WTC11 (cell line): Measurements from ENCODE around the gene PTAR1. TPM values are rescaled to one million over a fixed set of nuclear protein-coding genes. Genes with fewer than 3 reads are reported as not detected.

Experiments
- ATAC-seq: fragments of 200-7000 bp; cut with Tn5 transposase; 2 replicates; pipeline ENCODE4 v1.10.0; 2021; ENCODE audit warnings: mild to moderate bottlenecking, moderate library complexity
- CTCF ChIA-PET: fragments of 300-600 bp; sonication (Branson Sonifier 250); formaldehyde crosslinking; loops from one replicate; lab custom pipeline; 2021; ENCODE audit warnings: antibody characterized with exemption; lab: Charles Lee
- POLR2A ChIA-PET: fragments of 350-600 bp; sonication (Branson Sonifier 250); formaldehyde crosslinking; loops from one replicate; lab custom pipeline; 2021; ENCODE audit warnings: antibody characterized with exemption; lab: Charles Lee
- DNase-seq: peaks from one replicate; pipeline ENCODE4 v3.0.0; 2021; ENCODE audit warnings: low spot score
- H3K27ac Mint-ChIP-seq: 2 replicates; pipeline ENCODE4 v1.8.0; 2021; ENCODE audit warnings: mixed read lengths
- H3K27me3 Mint-ChIP-seq: 2 replicates; pipeline ENCODE4 v1.8.0; 2021; ENCODE audit warnings: low read depth, mild to moderate bottlenecking, moderate library complexity, mixed read lengths
- H3K36me3 Mint-ChIP-seq: 2 replicates; pipeline ENCODE4 v1.8.0; 2021; ENCODE audit warnings: mixed read lengths
- H3K4me1 Mint-ChIP-seq: 2 replicates; pipeline ENCODE4 v1.8.0; 2022; ENCODE audit warnings: mixed read lengths
- H3K4me3 Mint-ChIP-seq: 2 replicates; pipeline ENCODE4 v1.8.0; 2021; ENCODE audit warnings: mild to moderate bottlenecking, moderate library complexity, mixed read lengths
- H3K9me3 Mint-ChIP-seq: 2 replicates; pipeline ENCODE4 v1.8.0; 2021; ENCODE audit warnings: mixed read lengths
- CBFB ChIP-seq: sonication (generic); formaldehyde crosslinking; IDR thresholded peaks from 2 replicates; pipeline ENCODE4 v1.8.1; 2022; ENCODE audit warnings: mild to moderate bottlenecking, low read depth, missing genetic modification reagents
- CREM ChIP-seq: sonication (generic); formaldehyde crosslinking; IDR thresholded peaks from 2 replicates; pipeline ENCODE4 v1.8.1; 2022; ENCODE audit warnings: mild to moderate bottlenecking, missing genetic modification reagents, moderate library complexity
- E2F4 ChIP-seq: sonication (generic); formaldehyde crosslinking; IDR thresholded peaks from 2 replicates; pipeline ENCODE4 v1.8.1; 2022; ENCODE audit warnings: low read depth, mild to moderate bottlenecking, moderate library complexity, missing genetic modification reagents, borderline replicate concordance
- ELF4 ChIP-seq: sonication (generic); formaldehyde crosslinking; IDR thresholded peaks from 2 replicates; pipeline ENCODE4 v1.8.1; 2022; ENCODE audit warnings: low read depth, mild to moderate bottlenecking, moderate library complexity, missing genetic modification reagents
- IRF1 ChIP-seq: sonication (generic); formaldehyde crosslinking; IDR thresholded peaks from 2 replicates; pipeline ENCODE4 v1.8.0; 2023; ENCODE audit warnings: missing genetic modification reagents
- JAZF1 ChIP-seq: fragments of 250-450 bp; sonication (Bioruptor Pico); IDR thresholded peaks from 2 replicates; pipeline ENCODE4 v1.9.0; 2021; ENCODE audit warnings: moderate library complexity, mild to moderate bottlenecking, inconsistent platforms
- KAT7 ChIP-seq: sonication (generic); formaldehyde crosslinking; IDR thresholded peaks from 2 replicates; pipeline ENCODE4 v1.8.1; 2023; ENCODE audit warnings: missing genetic modification reagents, mild to moderate bottlenecking, borderline replicate concordance
- MAX ChIP-seq: sonication (generic); formaldehyde crosslinking; IDR thresholded peaks from 2 replicates; pipeline ENCODE4 v1.8.0; 2022; ENCODE audit warnings: mild to moderate bottlenecking, missing genetic modification reagents
- NFATC4 ChIP-seq: fragments of 250-450 bp; sonication (Bioruptor Pico); IDR thresholded peaks from 2 replicates; pipeline ENCODE4 v1.9.0; 2021; ENCODE audit warnings: mild to moderate bottlenecking
- NR1H2 ChIP-seq: sonication (generic); formaldehyde crosslinking; IDR thresholded peaks from 2 replicates; pipeline ENCODE4 v1.9.0; 2021; ENCODE audit warnings: mild to moderate bottlenecking, moderate library complexity, missing genetic modification reagents
- NR2C2 ChIP-seq: sonication (generic); formaldehyde crosslinking; IDR thresholded peaks from 2 replicates; pipeline ENCODE4 v1.8.0; 2022; ENCODE audit warnings: mild to moderate bottlenecking, missing genetic modification reagents
- NR3C1 ChIP-seq: sonication (generic); formaldehyde crosslinking; conservative IDR thresholded peaks from 2 replicates; pipeline ENCODE4 v1.8.1; 2023; ENCODE audit warnings: low read depth, mild to moderate bottlenecking, missing genetic modification reagents
- PREB ChIP-seq: sonication (generic); formaldehyde crosslinking; IDR thresholded peaks from 2 replicates; pipeline ENCODE4 v1.8.1; 2022; ENCODE audit warnings: mild to moderate bottlenecking, missing genetic modification reagents, moderate library complexity, borderline replicate concordance
- TEAD4 ChIP-seq: sonication (generic); formaldehyde crosslinking; IDR thresholded peaks from 2 replicates; pipeline ENCODE4 v1.8.0; 2022; ENCODE audit warnings: mild to moderate bottlenecking, missing genetic modification reagents
- TP53 ChIP-seq: sonication (generic); formaldehyde crosslinking; IDR thresholded peaks from 2 replicates; pipeline ENCODE4 v1.8.1; 2023; ENCODE audit warnings: mild to moderate bottlenecking, missing genetic modification reagents
- ZBTB21 ChIP-seq: sonication (generic); formaldehyde crosslinking; IDR thresholded peaks from 2 replicates; pipeline ENCODE4 v1.8.1; 2023; ENCODE audit warnings: mild to moderate bottlenecking, missing genetic modification reagents, borderline replicate concordance
- ZNF121 ChIP-seq: sonication (generic); formaldehyde crosslinking; IDR thresholded peaks from 2 replicates; pipeline ENCODE4 v1.8.0; 2023; ENCODE audit warnings: missing genetic modification reagents
- ZNF232 ChIP-seq: sonication (generic); formaldehyde crosslinking; IDR thresholded peaks from 2 replicates; pipeline ENCODE4 v1.8.0; 2022; ENCODE audit warnings: mild to moderate bottlenecking, missing genetic modification reagents
- ZNF317 ChIP-seq: sonication (generic); formaldehyde crosslinking; IDR thresholded peaks from 2 replicates; pipeline ENCODE4 v1.8.1; 2023; ENCODE audit warnings: low read depth, mild to moderate bottlenecking, moderate library complexity, missing genetic modification reagents, borderline replicate concordance
- ZNF396 ChIP-seq: fragments of 250-450 bp; sonication (Bioruptor Pico); IDR thresholded peaks from 2 replicates; pipeline ENCODE4 v1.8.0; 2021; ENCODE audit warnings: mild to moderate bottlenecking, moderate library complexity, borderline replicate concordance
- total RNA-seq: library from RNA; stranded (reverse); gene quantifications from 3 replicates; pipeline ENCODE4 v1.2.3, GENCODE V29; 2021
- TF ChIP-seq, protein P1 (sequence below): sonication (generic); formaldehyde crosslinking; IDR thresholded peaks from 2 replicates; pipeline ENCODE4 v1.8.0; 2022; ENCODE audit warnings: missing genetic modification reagents
- TF ChIP-seq, protein P2 (sequence below): sonication (generic); formaldehyde crosslinking; IDR thresholded peaks from 2 replicates; pipeline ENCODE4 v1.8.0; 2023; ENCODE audit warnings: mild to moderate bottlenecking, missing genetic modification reagents

PTAR1 gene
- total RNA-seq, 1 experiment from 2014 or later, result 90.8 TPM

DNA sequence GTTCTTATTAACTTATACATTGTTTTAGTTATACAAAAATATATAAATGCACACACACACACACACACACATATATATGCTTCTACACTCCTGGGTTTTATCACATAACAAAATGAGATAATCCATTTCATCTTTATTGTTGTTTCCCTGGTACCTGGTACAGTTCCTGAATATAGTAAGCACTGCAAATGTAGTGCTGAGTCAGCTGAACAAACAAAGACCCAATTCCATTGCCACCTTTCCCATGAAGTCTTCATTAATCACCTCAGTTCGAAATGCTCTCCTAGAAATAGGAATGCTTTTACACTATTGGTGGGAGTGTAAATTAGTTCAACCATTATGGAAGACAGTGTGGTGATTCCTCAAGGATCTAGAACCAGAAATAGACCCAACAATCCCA lies 13.4 kb upstream of the PTAR1 start:
- ChIA-PET POLR2A (no interaction called here), CTCF (no interaction called here)
- no peak overlapping the region for H3K4me3 Mint-ChIP-seq

DNA sequence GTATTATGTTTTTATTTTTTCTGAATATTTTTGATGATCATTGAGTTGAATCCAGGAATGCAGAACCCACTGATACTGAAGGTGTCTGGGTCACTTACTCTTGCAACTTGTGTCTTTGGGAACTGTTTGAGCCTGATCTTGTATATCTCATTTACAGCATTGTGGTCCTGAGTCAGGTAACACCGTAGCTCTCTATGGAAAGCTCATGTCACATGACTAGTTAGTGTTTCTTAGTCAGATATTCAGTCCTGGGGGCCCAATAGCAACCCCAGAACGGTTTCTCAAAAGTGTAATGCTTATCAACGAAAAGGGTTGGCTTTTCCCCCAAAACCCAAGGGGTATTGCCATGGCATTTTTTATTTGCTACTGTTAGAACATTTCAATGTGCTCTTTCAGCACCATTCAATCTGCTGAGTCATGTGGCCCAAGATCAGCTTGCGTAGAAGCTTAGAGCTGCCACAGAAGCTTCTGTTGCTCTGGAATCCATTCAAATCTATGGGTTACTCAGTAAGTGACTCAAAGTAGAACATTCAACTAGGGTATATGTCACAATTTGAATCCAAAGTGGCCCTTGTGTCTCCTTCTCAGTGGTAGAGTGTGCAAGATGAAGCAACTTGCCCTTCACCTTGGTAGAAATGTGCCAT lies 12.1 kb upstream of the PTAR1 start:
- ATAC-seq (no peak), DNase-seq (no peak)
- CTCF ChIA-PET, result no interaction called here
- Mint-ChIP-seq H3K9me3 (peaks cover 10% of the 10 kb centered on the region), H3K27ac (no peak overlapping the region), H3K4me3 (no peak overlapping the region), H3K4me1 (no peaks in the 10 kb centered on the region), H3K36me3 (peaks cover 6% of the 10 kb centered on the region; the same call in 1 of the 2 replicates), H3K27me3 (no peaks in the 10 kb centered on the region)
- TF ChIP-seq ZNF317 (no peak), NR1H2 (CRISPR knock-in tag) (no peak)
- POLR2A ChIA-PET, result no interaction called here

More for the DNA sequence above, 13.4 kb upstream of the PTAR1 start:
- H3K4me1 Mint-ChIP-seq, result no peaks in the 10 kb centered on the region
- ATAC-seq (no peak), DNase-seq (no peak)
- H3K9me3 Mint-ChIP-seq, result peaks cover 22% of the 10 kb centered on the region
- H3K27me3 Mint-ChIP-seq, result no peaks in the 10 kb centered on the region; the same call in 1 of the 2 replicates
- peaks cover 6% of the 10 kb centered on the region; the same call in 1 of the 2 replicates for H3K36me3 Mint-ChIP-seq
- H3K27ac Mint-ChIP-seq, result no peak overlapping the region
- TF ChIP-seq TP53, result no peak
- no peak for TF ChIP-seq CBFB (CRISPR knock-in tag)
- TF ChIP-seq PREB (CRISPR knock-in tag), result no peak
- TF ChIP-seq ZNF396, result no peak
- TF ChIP-seq IRF1 (CRISPR knock-in tag), result no peak
- TF ChIP-seq ZBTB21 (CRISPR knock-in tag), result no peak
- TF ChIP-seq ELF4, result no peak
- no peak for TF ChIP-seq NR3C1 (CRISPR knock-in tag)
- no peak for TF ChIP-seq MAX
- TF ChIP-seq TEAD4 (CRISPR knock-in tag), result no peak
- no peak for TF ChIP-seq NR2C2 (CRISPR knock-in tag)
- no peak for TF ChIP-seq KAT7 (CRISPR knock-in tag)

DNA sequence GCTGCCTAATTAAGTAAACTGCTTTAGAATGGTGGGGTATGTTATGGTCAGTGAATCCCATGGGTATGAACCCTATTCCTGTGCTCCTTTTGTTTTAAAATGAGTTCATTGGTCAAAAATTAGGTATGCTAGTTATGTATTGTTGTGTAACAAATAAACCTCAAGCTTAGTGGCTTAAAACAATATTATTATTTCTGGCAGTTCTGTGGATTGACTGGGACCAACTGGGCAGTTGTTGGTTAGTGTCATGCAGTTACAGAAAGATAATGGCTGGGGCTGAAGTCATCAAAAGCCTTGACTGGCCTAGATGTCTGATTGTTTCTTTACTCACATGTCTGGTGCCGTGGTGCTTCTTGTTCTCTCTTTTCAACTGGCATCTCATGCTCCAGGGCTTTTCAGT lies 8.9 kb upstream of the PTAR1 start:
- no peaks in the 10 kb centered on the region for H3K27me3 Mint-ChIP-seq
- no peak for ATAC-seq
- no peak for DNase-seq
- H3K4me1 Mint-ChIP-seq, result peaks cover 8% of the 10 kb centered on the region
- CTCF ChIA-PET, result interaction anchor here (0.9 kb wide), 1 partner anchor 41 kb away, joined by 4 read pairs; no protein-coding TSS in a partner anchor
- H3K9me3 Mint-ChIP-seq, result peaks cover 10% of the 10 kb centered on the region
- POLR2A ChIA-PET, result interaction anchor here (0.6 kb wide), 1 partner anchor 10 kb away, joined by 6 read pairs; no protein-coding TSS in a partner anchor
- H3K27ac Mint-ChIP-seq, result no peak overlapping the region
- H3K4me3 Mint-ChIP-seq, result no peak overlapping the region
- H3K36me3 Mint-ChIP-seq, result peaks cover 6% of the 10 kb centered on the region; the same call in 1 of the 2 replicates
- TF ChIP-seq, protein P1, sequence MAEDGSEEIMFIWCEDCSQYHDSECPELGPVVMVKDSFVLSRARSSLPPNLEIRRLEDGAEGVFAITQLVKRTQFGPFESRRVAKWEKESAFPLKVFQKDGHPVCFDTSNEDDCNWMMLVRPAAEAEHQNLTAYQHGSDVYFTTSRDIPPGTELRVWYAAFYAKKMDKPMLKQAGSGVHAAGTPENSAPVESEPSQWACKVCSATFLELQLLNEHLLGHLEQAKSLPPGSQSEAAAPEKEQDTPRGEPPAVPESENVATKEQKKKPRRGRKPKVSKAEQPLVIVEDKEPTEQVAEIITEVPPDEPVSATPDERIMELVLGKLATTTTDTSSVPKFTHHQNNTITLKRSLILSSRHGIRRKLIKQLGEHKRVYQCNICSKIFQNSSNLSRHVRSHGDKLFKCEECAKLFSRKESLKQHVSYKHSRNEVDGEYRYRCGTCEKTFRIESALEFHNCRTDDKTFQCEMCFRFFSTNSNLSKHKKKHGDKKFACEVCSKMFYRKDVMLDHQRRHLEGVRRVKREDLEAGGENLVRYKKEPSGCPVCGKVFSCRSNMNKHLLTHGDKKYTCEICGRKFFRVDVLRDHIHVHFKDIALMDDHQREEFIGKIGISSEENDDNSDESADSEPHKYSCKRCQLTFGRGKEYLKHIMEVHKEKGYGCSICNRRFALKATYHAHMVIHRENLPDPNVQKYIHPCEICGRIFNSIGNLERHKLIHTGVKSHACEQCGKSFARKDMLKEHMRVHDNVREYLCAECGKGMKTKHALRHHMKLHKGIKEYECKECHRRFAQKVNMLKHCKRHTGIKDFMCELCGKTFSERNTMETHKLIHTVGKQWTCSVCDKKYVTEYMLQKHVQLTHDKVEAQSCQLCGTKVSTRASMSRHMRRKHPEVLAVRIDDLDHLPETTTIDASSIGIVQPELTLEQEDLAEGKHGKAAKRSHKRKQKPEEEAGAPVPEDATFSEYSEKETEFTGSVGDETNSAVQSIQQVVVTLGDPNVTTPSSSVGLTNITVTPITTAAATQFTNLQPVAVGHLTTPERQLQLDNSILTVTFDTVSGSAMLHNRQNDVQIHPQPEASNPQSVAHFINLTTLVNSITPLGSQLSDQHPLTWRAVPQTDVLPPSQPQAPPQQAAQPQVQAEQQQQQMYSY (CRISPR knock-in tag), result no peak
- no peak for TF ChIP-seq E2F4 (CRISPR knock-in tag)
- no peak for TF ChIP-seq NR3C1 (CRISPR knock-in tag)
- TF ChIP-seq ZNF232, result no peak
- TF ChIP-seq JAZF1 (CRISPR knock-in tag), result no peak
- TF ChIP-seq NFATC4 (CRISPR knock-in tag), result no peak
- TF ChIP-seq CREM, result no peak
- TF ChIP-seq, protein P2, sequence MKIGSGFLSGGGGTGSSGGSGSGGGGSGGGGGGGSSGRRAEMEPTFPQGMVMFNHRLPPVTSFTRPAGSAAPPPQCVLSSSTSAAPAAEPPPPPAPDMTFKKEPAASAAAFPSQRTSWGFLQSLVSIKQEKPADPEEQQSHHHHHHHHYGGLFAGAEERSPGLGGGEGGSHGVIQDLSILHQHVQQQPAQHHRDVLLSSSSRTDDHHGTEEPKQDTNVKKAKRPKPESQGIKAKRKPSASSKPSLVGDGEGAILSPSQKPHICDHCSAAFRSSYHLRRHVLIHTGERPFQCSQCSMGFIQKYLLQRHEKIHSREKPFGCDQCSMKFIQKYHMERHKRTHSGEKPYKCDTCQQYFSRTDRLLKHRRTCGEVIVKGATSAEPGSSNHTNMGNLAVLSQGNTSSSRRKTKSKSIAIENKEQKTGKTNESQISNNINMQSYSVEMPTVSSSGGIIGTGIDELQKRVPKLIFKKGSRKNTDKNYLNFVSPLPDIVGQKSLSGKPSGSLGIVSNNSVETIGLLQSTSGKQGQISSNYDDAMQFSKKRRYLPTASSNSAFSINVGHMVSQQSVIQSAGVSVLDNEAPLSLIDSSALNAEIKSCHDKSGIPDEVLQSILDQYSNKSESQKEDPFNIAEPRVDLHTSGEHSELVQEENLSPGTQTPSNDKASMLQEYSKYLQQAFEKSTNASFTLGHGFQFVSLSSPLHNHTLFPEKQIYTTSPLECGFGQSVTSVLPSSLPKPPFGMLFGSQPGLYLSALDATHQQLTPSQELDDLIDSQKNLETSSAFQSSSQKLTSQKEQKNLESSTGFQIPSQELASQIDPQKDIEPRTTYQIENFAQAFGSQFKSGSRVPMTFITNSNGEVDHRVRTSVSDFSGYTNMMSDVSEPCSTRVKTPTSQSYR (CRISPR knock-in tag), result no peak
- TF ChIP-seq ZNF121 (CRISPR knock-in tag), result no peak
